SK-N-SH (cell line): ENCODE results near the gene RNF151. TPM values are rescaled to one million over a fixed set of nuclear protein-coding genes. Genes with fewer than 3 reads are reported as not detected.

Source experiments
- CTCF ChIA-PET: fragments of 300-600, 350-600 bp; formaldehyde crosslinking; extraction: SDS; loops from one replicate; lab custom pipeline; 2021; lab: Yijun Ruan, JAX
- POLR2A ChIA-PET: fragments of 350-600 bp; sonication (Branson Sonifier 250); formaldehyde crosslinking; extraction: SDS; loops from one replicate; lab custom pipeline; 2020; ENCODE audit warnings: antibody characterized with exemption, inconsistent platforms; lab: Yijun Ruan, JAX
- DNase-seq: peaks from one replicate; pipeline ENCODE4 v3.0.0; 2012
- H2AFZ ChIP-seq: fragments of 200-600 bp; sonication (generic); 2 replicates; pipeline ENCODE4 v1.8.1; 2016; ENCODE audit warnings: antibody characterized with exemption, mild to moderate bottlenecking, low read depth
- H3F3A ChIP-seq: fragments of 200-600 bp; sonication (generic); replicated peaks from 2 replicates; pipeline ENCODE3; 2016; ENCODE audit warnings: antibody characterized with exemption, mild to moderate bottlenecking; ENCODE audit not compliant: insufficient read depth
- H3K27ac ChIP-seq, 2 experiments: fragments of 200-500 bp in 1 of 2; fragments of 200-600 bp in 1 of 2; sonication (Bioruptor generic) in 1 of 2; sonication (generic), shearing (Covaris generic) in 1 of 2; 2 replicates each; pipeline versions ENCODE4 v1.5.1 to v1.6.1; 2014 to 2016; ENCODE audit warnings: low read depth in 2 of 2, inconsistent platforms in 1 of 2, low read length in 1 of 2, mild to moderate bottlenecking in 1 of 2, mixed read lengths in 1 of 2
- H3K27me3 ChIP-seq: fragments of 200-600 bp; sonication (generic), shearing (Covaris generic); 2 replicates; pipeline ENCODE4 v1.6.1; 2016; ENCODE audit warnings: mixed run types; ENCODE audit not compliant: insufficient read depth
- H3K36me3 ChIP-seq, 2 experiments: fragments of 200-500 bp in 1 of 2; fragments of 200-600 bp in 1 of 2; sonication (Bioruptor generic) in 1 of 2; sonication (generic) in 1 of 2; replicated peaks in 1 of 2; 2 replicates each; pipeline versions ENCODE3 to v1.5.1; 2014 to 2016; ENCODE audit warnings: low read length in 1 of 2, mild to moderate bottlenecking in 1 of 2; ENCODE audit not compliant: insufficient read depth in 2 of 2, control insufficient read depth in 1 of 2
- H3K4me1 ChIP-seq, 2 experiments: fragments of 200-500 bp in 1 of 2; fragments of 200-600 bp in 1 of 2; sonication (Bioruptor generic) in 1 of 2; sonication (generic), shearing (Covaris generic) in 1 of 2; 2 replicates each; pipeline versions ENCODE4 v1.5.1 to v1.6.1; 2014 to 2016; ENCODE audit warnings: low read depth in 1 of 2, low read length in 1 of 2, mixed run types in 1 of 2; ENCODE audit not compliant: insufficient read depth in 2 of 2, control insufficient read depth in 1 of 2
- H3K4me2 ChIP-seq: fragments of 200-600 bp; sonication (generic), shearing (Covaris generic); 2 replicates; pipeline ENCODE4 v1.6.1; 2017; ENCODE audit warnings: mixed run types
- H3K4me3 ChIP-seq, 2 experiments: fragments of 200-500 bp in 1 of 2; fragments of 200-600 bp in 1 of 2; sonication (Bioruptor generic) in 1 of 2; sonication (generic), shearing (Covaris generic) in 1 of 2; 2 replicates each; pipeline versions ENCODE4 v1.5.1 to v1.8.1; 2014 to 2016; ENCODE audit warnings: low read depth in 2 of 2, inconsistent platforms in 1 of 2, low read length in 1 of 2, mild to moderate bottlenecking in 1 of 2, mixed read lengths in 1 of 2, moderate library complexity in 1 of 2
- H3K79me2 ChIP-seq: fragments of 200-600 bp; sonication (generic); 2 replicates; pipeline ENCODE4 v1.8.1; 2017; ENCODE audit warnings: mild to moderate bottlenecking; ENCODE audit not compliant: insufficient read depth
- H3K9ac ChIP-seq: fragments of 200-600 bp; sonication (generic); 2 replicates; pipeline ENCODE4 v1.6.1; 2017; ENCODE audit warnings: mixed run types
- H3K9me2 ChIP-seq: fragments of 200-600 bp; sonication (generic); 2 replicates; pipeline ENCODE4 v1.6.1; 2017; ENCODE audit warnings: mixed run types
- H3K9me3 ChIP-seq: fragments of 200-600 bp; sonication (generic); 2 replicates; pipeline ENCODE4 v1.6.1; 2017; ENCODE audit warnings: mixed run types, mild to moderate bottlenecking, moderate library complexity
- H4K20me1 ChIP-seq: fragments of 200-600 bp; sonication (generic); 2 replicates; pipeline ENCODE4 v1.6.1; 2017; ENCODE audit warnings: mild to moderate bottlenecking, mixed run types; ENCODE audit not compliant: insufficient read depth
- CHD2 ChIP-seq: fragments of 150-350 bp; IDR thresholded peaks from 2 replicates; pipeline ENCODE4 v1.6.1; 2018; ENCODE audit warnings: low read length; ENCODE audit not compliant: partially characterized antibody
- ELF1 ChIP-seq: IDR thresholded peaks from 2 replicates; pipeline ENCODE4 v1.4.0; 2012
- EP300 ChIP-seq, 2 experiments: IDR thresholded peaks; 2 replicates each; pipeline versions ENCODE4 v1.4.0 to v1.6.1; 2012; ENCODE audit warnings: borderline replicate concordance in 1 of 2, low read depth in 1 of 2, low read length in 1 of 2
- FOSL2 ChIP-seq: IDR thresholded peaks from 2 replicates; pipeline ENCODE4 v1.4.0; 2012; ENCODE audit warnings: low read depth, mild to moderate bottlenecking, moderate library complexity, borderline replicate concordance
- IRF3 ChIP-seq: fragments of 150-350 bp; IDR thresholded peaks from 2 replicates; pipeline ENCODE4 v1.6.1; 2016; ENCODE audit warnings: mild to moderate bottlenecking, low read depth, low read length
- JUND ChIP-seq: IDR thresholded peaks from 2 replicates; pipeline ENCODE4 v1.4.0; 2012
- MXI1 ChIP-seq: IDR thresholded peaks from 2 replicates; pipeline ENCODE4 v1.6.1; 2012; ENCODE audit warnings: mild to moderate bottlenecking, low read depth, low read length, improper control_type of control experiment
- NFIC ChIP-seq: IDR thresholded peaks from 2 replicates; pipeline ENCODE4 v1.4.0; 2012; ENCODE audit warnings: borderline replicate concordance
- POLR2AphosphoS5 ChIP-seq: IDR thresholded peaks from 2 replicates; pipeline ENCODE4 v1.6.1; 2012; ENCODE audit warnings: low read depth, low read length
- REST ChIP-seq: IDR thresholded peaks from 2 replicates; pipeline ENCODE4 v1.6.1; 2012; ENCODE audit warnings: mild to moderate bottlenecking, low read depth, low read length, moderate library complexity
- RFX5 ChIP-seq: IDR thresholded peaks from 2 replicates; pipeline ENCODE4 v1.6.1; 2012; ENCODE audit warnings: mild to moderate bottlenecking, improper control_type of control experiment, low read length
- RXRA ChIP-seq: IDR thresholded peaks from 2 replicates; pipeline ENCODE4 v1.4.0; 2012; ENCODE audit warnings: low read depth, mild to moderate bottlenecking, borderline replicate concordance
- SMC3 ChIP-seq: IDR thresholded peaks from 2 replicates; pipeline ENCODE4 v1.6.1; 2012; ENCODE audit warnings: low read depth, low read length, improper control_type of control experiment
- USF2 ChIP-seq: fragments of 150-350 bp; IDR thresholded peaks from 2 replicates; pipeline ENCODE4 v1.6.1; 2017; ENCODE audit warnings: antibody characterized with exemption, low read length, low read depth, borderline replicate concordance
- WGBS: methylation state at CpG from one replicate; pipeline ENCODE4 v1.1.6; 2017; ENCODE audit warnings: low lambda C conversion rate; 5-methylcytosine and 5-hydroxymethylcytosine counted together
- polyA plus RNA-seq, 3 experiments: library from polyadenylated mRNA; depleted of rRNA; stranded (reverse); fragments of >200 nt; gene quantifications; 2 replicates each; pipeline ENCODE4 v1.2.3, GENCODE V29; 2012

Gene RNF151
- polyA plus RNA-seq, 1 of the 3 experiments (the other 2 are of a cell fraction), result 0.07 TPM

GRCh38 chr16:1979271-1980029 is 12.8 kb downstream of the RNF151 start:
- no peak for TF ChIP-seq POLR2AphosphoS5
- no peak for TF ChIP-seq MXI1
- no peak for TF ChIP-seq SMC3
- TF ChIP-seq RFX5, result no peak
- TF ChIP-seq RXRA, result no peak
- no peak for TF ChIP-seq ELF1
- no peak for TF ChIP-seq EP300 (IDR thresholded peaks at IDR 0.05; ENCODE audit: borderline replicate concordance in 1 of 2, low read depth in 1 of 2, low read length in 1 of 2)
- TF ChIP-seq USF2, result no peak
- WGBS, result 98% methylated on average over 29 of the region's 70 CpGs
- Histone ChIP-seq H3K27ac (no peak overlapping the region), H3K27me3 (no peaks in the 10 kb centered on the region), H3K9ac (no peak overlapping the region), H3F3A (peaks cover 15% of the 10 kb centered on the region), H3K4me3 (no peak overlapping the region), H3K36me3 (peaks cover 7 to 44% of the 10 kb centered on the region in 2 experiments), H3K9me2 (no peaks in the 10 kb centered on the region), H3K79me2 (peaks cover under 1% of the 10 kb centered on the region; the same call in 1 of the 2 replicates), H2AFZ (no peak overlapping the region), H3K9me3 (no peaks in the 10 kb centered on the region), H3K4me1 (peaks cover 0 to 8% of the 10 kb centered on the region in 2 experiments; a peak in 1 of 4 replicates), H4K20me1 (no peaks in the 10 kb centered on the region), H3K4me2 (no peak overlapping the region)
- CTCF ChIA-PET, result interaction anchor here (3.3 kb wide), 1 partner anchor 25 kb away, joined by 19 read pairs; no protein-coding TSS in a partner anchor
- DNase-seq, result no peak
- POLR2A ChIA-PET, result no interaction called here

- no peak overlapping the region for H3K27ac ChIP-seq
- H4K20me1 ChIP-seq, result no peaks in the 10 kb centered on the region
- DNase-seq, result no peak
- H3K4me3 ChIP-seq, result no peak overlapping the region
- H2AFZ ChIP-seq, result no peak overlapping the region
- ChIA-PET CTCF (interaction anchor here (3.3 kb wide), 1 partner anchor 24 kb away, joined by 19 read pairs; no protein-coding TSS in a partner anchor), POLR2A (interaction anchor here (2.2 kb wide), 1 partner anchor 16 kb away, joined by 12 read pairs; the partner anchor contains the start of gene RPS2)
- peaks cover 15% of the 10 kb centered on the region for H3F3A ChIP-seq
- H3K9me2 ChIP-seq, result no peaks in the 10 kb centered on the region
- peaks cover 7 to 36% of the 10 kb centered on the region in 2 experiments for H3K36me3 ChIP-seq
- no peaks in the 10 kb centered on the region for H3K27me3 ChIP-seq
- no peak overlapping the region for H3K9ac ChIP-seq
- H3K79me2 ChIP-seq, result peaks cover 8% of the 10 kb centered on the region; the same call in 1 of the 2 replicates
- no peaks in the 10 kb centered on the region for H3K9me3 ChIP-seq
- WGBS, result 80% methylated on average over 40 of the region's 53 CpGs
- no peak overlapping the region for H3K4me2 ChIP-seq
- H3K4me1 ChIP-seq, result peaks cover 6 to 15% of the 10 kb centered on the region in 2 experiments; a peak in 2 of 4 replicates
- TF ChIP-seq USF2, result no peak
- no peak for TF ChIP-seq IRF3
- no peak for TF ChIP-seq POLR2AphosphoS5
- no peak for TF ChIP-seq CHD2
- no peak for TF ChIP-seq MXI1
- TF ChIP-seq SMC3, result no peak
- no peak for TF ChIP-seq ELF1
- no peak for TF ChIP-seq NFIC
- no peak for TF ChIP-seq REST
- no peak for TF ChIP-seq JUND
- no peak for TF ChIP-seq FOSL2
Measured at GRCh38 chr16:1980030-1980769, 13.5 kb downstream of the RNF151 start.
